NCI-H1092 (cell line): ENCODE results near the gene ITGB4.

Experiments
- DNase-seq: peaks from one replicate; lab custom pipeline; 2025; lab: John Stamatoyannopoulos, UW

The ITGB4 gene

GRCh38 chr17:75791254-75791653, 70.0 kb downstream of the ITGB4 start:
- no peak for DNase-seq

- DNase-seq, result no peak
These were observed 72.2 kb downstream of the ITGB4 start for GRCh38 chr17:75793460-75793859.

GRCh38 chr17:75795820-75796607, 74.8 kb downstream of the ITGB4 start:
- DNase-seq, result no peak

GRCh38 chr17:75799402-75799801, 78.1 kb downstream of the ITGB4 start:
- DNase-seq, result no peak

GRCh38 chr17:75803883-75804282, 82.6 kb downstream of the ITGB4 start:
- no peak for DNase-seq

- no peak for DNase-seq
These were observed 85.7 kb downstream of the ITGB4 start for GRCh38 chr17:75806822-75807500.
